ENCODE measurements around the gene SYPL2.

SYPL2 gene

GRCh38 chr1:109517337-109517736 lies 51.0 kb downstream of the SYPL2 start:
- DNase-seq (ENCODE audit: low read depth) = no peak

DNA sequence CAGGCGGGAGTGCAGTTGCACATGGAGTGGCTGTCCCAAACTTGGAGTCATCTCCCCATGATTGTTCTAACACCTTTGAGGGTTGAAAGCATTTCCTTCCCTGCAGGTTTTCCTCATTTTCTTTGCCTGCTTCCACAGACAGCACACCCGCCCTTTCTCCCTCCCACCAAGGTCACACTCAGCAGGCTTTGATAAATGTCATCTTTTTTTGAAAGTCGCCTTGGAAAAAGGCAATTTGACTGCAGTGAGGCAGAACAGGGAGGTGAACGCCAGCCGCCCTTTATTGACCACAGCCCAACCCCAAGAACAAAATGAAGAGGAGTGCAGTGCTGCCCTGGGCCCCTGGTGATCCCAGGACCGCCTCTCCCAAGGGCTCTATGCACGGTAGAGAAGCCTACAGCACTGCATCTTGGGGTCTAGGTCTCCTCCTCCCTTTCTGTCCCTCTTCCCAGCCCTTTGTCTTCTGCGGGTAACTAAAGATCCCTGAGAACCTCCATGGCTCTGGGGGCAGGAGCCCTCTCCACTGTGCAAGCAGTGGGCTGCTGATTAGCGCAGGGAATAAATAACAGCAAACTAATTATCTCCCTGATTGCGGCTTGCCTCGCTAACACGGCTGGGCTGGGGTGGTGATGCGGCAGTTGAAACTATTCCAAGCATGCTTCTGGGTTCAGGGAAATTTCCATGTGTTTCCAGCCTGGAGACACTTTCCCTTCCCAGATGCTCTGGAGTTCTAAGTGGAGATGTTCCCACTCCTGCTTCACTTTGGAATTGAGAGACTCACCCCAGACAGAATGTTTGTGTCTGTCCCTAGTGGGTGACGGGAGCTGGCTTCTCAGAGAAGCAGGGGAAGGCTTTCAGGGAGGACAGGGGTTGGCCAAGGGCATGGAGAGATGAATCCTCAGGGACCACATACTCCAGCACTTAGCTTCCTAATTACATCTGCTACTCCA lies 54.9 kb downstream of the SYPL2 start:
- no peak for DNase-seq (ENCODE audit: low read depth)

DNA sequence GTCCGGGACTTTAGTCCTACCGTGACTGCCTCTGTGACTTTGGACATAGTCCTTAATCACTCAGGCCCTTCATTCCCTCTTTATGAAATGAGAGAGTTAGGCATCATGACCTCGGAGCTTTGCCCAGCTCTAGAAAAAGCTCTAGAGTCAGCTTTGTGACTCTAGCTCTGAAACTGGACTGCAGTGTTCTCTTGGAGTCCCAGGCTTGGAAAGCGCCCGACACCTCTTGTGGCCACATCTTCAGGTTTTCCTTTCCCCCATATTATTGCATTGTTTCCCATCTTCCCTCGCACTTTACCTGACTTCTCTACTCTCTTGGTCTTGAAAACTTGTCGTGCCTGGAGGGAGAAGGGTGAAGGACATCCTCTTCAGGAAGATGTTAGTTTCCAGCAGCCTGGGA lies 55.7 kb downstream of the SYPL2 start:
- DNase-seq (ENCODE audit: low read depth) = no peak

- DNase-seq (ENCODE audit: low read depth) = no peak
Measured at GRCh38 chr1:109523706-109524105, 57.4 kb downstream of the SYPL2 start.

- no peak for DNase-seq (ENCODE audit: low read depth)
Measured at GRCh38 chr1:109527098-109527811, 60.9 kb downstream of the SYPL2 start.

GRCh38 chr1:109527846-109528695 lies 61.7 kb downstream of the SYPL2 start:
- no peak for DNase-seq (ENCODE audit: low read depth)

GRCh38 chr1:109528712-109529111 lies 62.4 kb downstream of the SYPL2 start:
- no peak for DNase-seq (ENCODE audit: low read depth)

GRCh38 chr1:109529881-109530456 lies 63.6 kb downstream of the SYPL2 start:
- DNase-seq (ENCODE audit: low read depth) = no peak

- DNase-seq (ENCODE audit: low read depth) = no peak
Measured at GRCh38 chr1:109530457-109531087, 64.2 kb downstream of the SYPL2 start.

DNA sequence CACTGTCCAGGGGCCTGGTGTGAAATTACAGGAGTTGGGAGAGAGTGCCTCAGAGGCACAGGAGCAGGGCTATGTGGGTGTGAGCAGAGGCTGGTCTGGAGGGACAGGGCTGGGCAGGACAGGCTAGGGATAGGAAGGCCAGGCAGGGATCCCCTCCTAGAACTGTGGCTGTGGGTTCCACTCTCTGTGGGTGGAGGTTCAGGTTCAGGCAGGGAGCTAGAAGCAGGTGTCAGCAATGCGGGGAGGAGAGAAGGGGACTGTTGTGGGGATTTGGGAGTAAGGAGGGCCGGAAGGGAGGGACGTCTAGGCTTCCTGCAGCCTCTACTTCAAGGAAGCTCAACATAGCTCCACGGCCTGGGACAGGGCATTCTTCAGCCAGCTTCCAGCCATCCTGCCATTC lies 65.0 kb downstream of the SYPL2 start:
- DNase-seq (ENCODE audit: low read depth) = no peak
